IMR-90 (cell line): ENCODE measurements around the gene TMEM161A. TPM values are rescaled to one million over a fixed set of nuclear protein-coding genes. Genes with fewer than 3 reads are reported as not detected.

ENCODE experiments used
- ATAC-seq: fragments of 200-7000 bp; cut with Tn5 transposase; 2 replicates; pipeline ENCODE4 v1.9.1; 2020; ENCODE audit warnings: low read depth, mild to moderate bottlenecking, moderate library complexity
- BruUV-seq: library from RNA; stranded (reverse); fragments of 400-500 nt; replicated peaks from 2 replicates; lab custom pipeline; 2021; lab: Mats Ljungman, UMichigan
- CTCF ChIA-PET: fragments of 300-600 bp; formaldehyde crosslinking; extraction: SDS; loops from one replicate; lab custom pipeline; 2021; ENCODE audit warnings: antibody characterized with exemption; lab: Yijun Ruan, JAX
- POLR2A ChIA-PET: fragments of 300-600 bp; sonication (Branson Sonifier 250); formaldehyde crosslinking; loops from one replicate; lab custom pipeline; 2022; ENCODE audit warnings: antibody characterized with exemption; ENCODE audit not compliant: unreplicated experiment; lab: Charles Lee
- DNase-seq: peaks from one replicate; pipeline ENCODE4 v3.0.0; 2013
- H2AFZ ChIP-seq: replicated peaks from 2 replicates; pipeline ENCODE3; 2013; ENCODE audit warnings: low read length, mild to moderate bottlenecking; ENCODE audit not compliant: poor library complexity
- H2AK5ac ChIP-seq: 2 replicates; pipeline ENCODE4 v1.6.1; 2013; ENCODE audit warnings: low read depth, low read length, inconsistent platforms
- H2AK9ac ChIP-seq: replicated peaks from 2 replicates; pipeline ENCODE3; 2013; ENCODE audit warnings: mild to moderate bottlenecking, low read depth, low read length, moderate library complexity; ENCODE audit not compliant: poor library complexity
- H2BK120ac ChIP-seq: 2 replicates; pipeline ENCODE4 v1.6.1; 2013; ENCODE audit warnings: low read depth, low read length, inconsistent platforms
- H2BK15ac ChIP-seq: 3 replicates; pipeline ENCODE4 v1.6.1; 2013; ENCODE audit warnings: low read depth, low read length, inconsistent platforms
- H2BK20ac ChIP-seq: 2 replicates; pipeline ENCODE4 v1.6.1; 2013; ENCODE audit warnings: low read depth, mild to moderate bottlenecking, inconsistent platforms, low read length, moderate library complexity
- H2BK5ac ChIP-seq: 2 replicates; pipeline ENCODE4 v1.6.1; 2013; ENCODE audit warnings: mild to moderate bottlenecking, low read depth, low read length, inconsistent platforms; ENCODE audit not compliant: poor library complexity, severe bottlenecking
- H3K14ac ChIP-seq: replicated peaks from 2 replicates; pipeline ENCODE4 v1.6.1; 2013; ENCODE audit warnings: low read depth, low read length, inconsistent platforms
- H3K18ac ChIP-seq: 2 replicates; pipeline ENCODE4 v1.6.1; 2013; ENCODE audit warnings: low read depth, low read length, control low read depth
- H3K23ac ChIP-seq: 2 replicates; pipeline ENCODE4 v1.6.1; 2013; ENCODE audit warnings: low read depth, low read length, inconsistent platforms
- H3K27ac ChIP-seq: 2 replicates; pipeline ENCODE4 v1.5.1; 2013; ENCODE audit warnings: mild to moderate bottlenecking, control low read depth, low read length; ENCODE audit not compliant: insufficient read depth
- H3K27me3 ChIP-seq: 2 replicates; pipeline ENCODE4 v1.6.1; 2013; ENCODE audit warnings: low read length; ENCODE audit not compliant: control insufficient read depth, insufficient read depth
- H3K36me3 ChIP-seq: 2 replicates; pipeline ENCODE4 v1.6.1; 2013; ENCODE audit warnings: low read length, mixed read lengths; ENCODE audit not compliant: control insufficient read depth, insufficient read depth
- H3K4ac ChIP-seq: 2 replicates; pipeline ENCODE4 v1.6.1; 2013; ENCODE audit warnings: low read depth, low read length, inconsistent platforms
- H3K4me1 ChIP-seq: 2 replicates; pipeline ENCODE4 v1.6.1; 2013; ENCODE audit warnings: low read length, mixed read lengths; ENCODE audit not compliant: control insufficient read depth, insufficient read depth
- H3K4me2 ChIP-seq: 2 replicates; pipeline ENCODE4 v1.6.1; 2013; ENCODE audit warnings: low read depth, mild to moderate bottlenecking, control low read depth, low read length, moderate library complexity
- H3K4me3 ChIP-seq: 2 replicates; pipeline ENCODE4 v1.5.1; 2013; ENCODE audit warnings: low read depth, mild to moderate bottlenecking, control low read depth, low read length, moderate library complexity; ENCODE audit not compliant: insufficient read depth
- H3K56ac ChIP-seq: 2 replicates; pipeline ENCODE4 v1.6.1; 2013; ENCODE audit warnings: low read length, inconsistent platforms; ENCODE audit not compliant: insufficient read depth; ENCODE audit errors: extremely low read depth
- H3K79me1 ChIP-seq, 2 experiments: 2 replicates each; pipeline ENCODE4 v1.6.1; 2013; ENCODE audit warnings: low read length in 2 of 2, inconsistent platforms in 1 of 2, low read depth in 1 of 2
- H3K9ac ChIP-seq: 2 replicates; pipeline ENCODE4 v1.6.1; 2013; ENCODE audit warnings: low read depth, low read length, control low read depth
- H3K9me1 ChIP-seq: 2 replicates; pipeline ENCODE4 v1.6.1; 2013; ENCODE audit warnings: low read length, inconsistent platforms; ENCODE audit not compliant: insufficient read depth
- H3K9me3 ChIP-seq: 2 replicates; pipeline ENCODE4 v1.6.1; 2013; ENCODE audit warnings: low read length; ENCODE audit not compliant: control insufficient read depth, insufficient read depth
- H4K20me1 ChIP-seq: 2 replicates; pipeline ENCODE4 v1.6.1; 2013; ENCODE audit warnings: low read length, inconsistent platforms; ENCODE audit not compliant: insufficient read depth
- H4K5ac ChIP-seq: 2 replicates; pipeline ENCODE4 v1.6.1; 2013; ENCODE audit warnings: mild to moderate bottlenecking, low read depth, low read length, control low read depth
- H4K8ac ChIP-seq, 2 experiments: 2 replicates each; pipeline ENCODE4 v1.6.1; 2013; ENCODE audit warnings: low read depth in 2 of 2, low read length in 2 of 2, control low read depth in 1 of 2, inconsistent platforms in 1 of 2
- H4K91ac ChIP-seq: 2 replicates; pipeline ENCODE4 v1.6.1; 2013; ENCODE audit warnings: low read depth, low read length, inconsistent platforms; ENCODE audit not compliant: insufficient read depth
- CEBPB ChIP-seq: IDR thresholded peaks from 2 replicates; pipeline ENCODE4 v1.6.1; 2012; ENCODE audit warnings: low read depth, low read length, improper control_type of control experiment
- RAD21 ChIP-seq: IDR thresholded peaks from 2 replicates; pipeline ENCODE4 v1.6.1; 2012; ENCODE audit warnings: low read length, improper control_type of control experiment
- WGBS, 2 experiments: methylation state at CpG; one replicate each; pipeline versions ENCODE4 v1.1.5 to v1.1.7; 2013; ENCODE audit warnings: missing lambda C conversion rate in 2 of 2; ENCODE audit not compliant: insufficient read length in 1 of 2; ENCODE audit errors: extremely low coverage in 2 of 2; 5-methylcytosine and 5-hydroxymethylcytosine counted together
- dilution Hi-C: fragments of 300-500 bp; cut with HindIII; formaldehyde crosslinking; loops from one replicate; pipeline ENCODE4 v1.14.3; 2018; ENCODE audit warnings: low sequenced_read_pairs; ENCODE audit not compliant: unreplicated experiment
- in situ Hi-C: fragments of 300-500 bp; cut with MboI; formaldehyde crosslinking; loops from 3 replicates; pipeline ENCODE4 v1.14.3; 2019; ENCODE audit warnings: low sequenced_read_pairs, inconsistent platforms, mixed read lengths
- intact Hi-C: fragments of 100-400 bp; cut with micrococcal nuclease; formaldehyde crosslinking; loops from 2 replicates; pipeline ENCODE4 v1.10.0; 2022
- polyA plus RNA-seq, 3 experiments: library from polyadenylated mRNA; depleted of rRNA; stranded (reverse); fragments of >200 nt; gene quantifications; 2 replicates each; pipeline ENCODE4 v1.2.3, GENCODE V29; 2012; ENCODE audit warnings: low replicate concordance in 1 of 3
- total RNA-seq: library from RNA; depleted of rRNA; stranded (reverse); fragments of >200 nt; gene quantifications from 2 replicates; pipeline ENCODE4 v1.2.3, GENCODE V29; 2012

The TMEM161A gene
- total and polyA plus RNA-seq, 2 of the 4 experiments (the other 2 are of a cell fraction): 11.1 to 34.8 TPM

- POLR2A ChIA-PET: no interaction called here
Observed at GRCh38 chr19:19077103-19077502, 61.2 kb downstream of the TMEM161A start.

More at GRCh38 chr19:19077103-19077502, 61.2 kb downstream of the TMEM161A start:
- no peak overlapping the region for H2AK9ac ChIP-seq
- H3K4me2 ChIP-seq: no peak overlapping the region
- no peak overlapping the region for H4K8ac ChIP-seq
- H3K27me3 ChIP-seq: no peaks in the 10 kb centered on the region
- H3K9ac ChIP-seq: no peak overlapping the region
- H2AK5ac ChIP-seq: no peak overlapping the region
- H4K5ac ChIP-seq: no peak overlapping the region
- DNase-seq (no peak), ATAC-seq (no peak)
- no CpG with 5 or more reads among the region's 7 CpGs for WGBS, 2 experiments
- peaks cover 9% of the 10 kb centered on the region for H3K9me1 ChIP-seq
- H2AFZ ChIP-seq: no peak overlapping the region
- no peak for TF ChIP-seq RAD21
- 0 out of 2 replicates have a peak, but pooled peaks have one; percentile 28 for TF ChIP-seq CEBPB
- H2BK15ac ChIP-seq: no peak overlapping the region
- no peak overlapping the region for H2BK20ac ChIP-seq
- H3K27ac ChIP-seq: no peak overlapping the region
- dilution Hi-C loops: no loop called here
- no peak overlapping the region for H3K4ac ChIP-seq
- H4K20me1 ChIP-seq: 0 out of 2 replicates have a peak, but pooled peaks cover 4% of the 10 kb centered on the region
- BruUV-seq: no TSS peak
- no peak overlapping the region for H3K18ac ChIP-seq
- no peaks in the 10 kb centered on the region for H3K9me3 ChIP-seq
- no peak overlapping the region for H2BK5ac ChIP-seq
- peaks cover 2% of the 10 kb centered on the region; the same call in 1 of the 2 replicates for H3K36me3 ChIP-seq
- H3K56ac ChIP-seq: no peak overlapping the region
- in situ Hi-C loops: no loop called here
- H4K91ac ChIP-seq: no peak overlapping the region
- peaks cover 3 to 4% of the 10 kb centered on the region in 2 experiments; a peak in 2 of 4 replicates for H3K79me1 ChIP-seq
- H2BK120ac ChIP-seq: no peak overlapping the region
- CTCF ChIA-PET: no interaction called here
- no peaks in the 10 kb centered on the region for H3K4me1 ChIP-seq
- H3K4me3 ChIP-seq: no peak overlapping the region
- H3K23ac ChIP-seq: no peak overlapping the region
- H3K14ac ChIP-seq: no peak overlapping the region
- intact Hi-C loops: no loop called here
